NK-92 treated with Interleukin-12 subunit alpha and Interleukin-12 subunit beta, amount 100 ng/mL, for 24 hours (cell line): ENCODE data around the gene MXD4.
"Not testable (repeated sequence)": the region's sequence is repeated elsewhere in the genome, so short reads cannot be mapped to it uniquely, and the experiment has no call there.

Experiments used
- DNase-seq: peaks from one replicate; lab custom pipeline; 2025; lab: John Stamatoyannopoulos, UW

MXD4 gene

DNA sequence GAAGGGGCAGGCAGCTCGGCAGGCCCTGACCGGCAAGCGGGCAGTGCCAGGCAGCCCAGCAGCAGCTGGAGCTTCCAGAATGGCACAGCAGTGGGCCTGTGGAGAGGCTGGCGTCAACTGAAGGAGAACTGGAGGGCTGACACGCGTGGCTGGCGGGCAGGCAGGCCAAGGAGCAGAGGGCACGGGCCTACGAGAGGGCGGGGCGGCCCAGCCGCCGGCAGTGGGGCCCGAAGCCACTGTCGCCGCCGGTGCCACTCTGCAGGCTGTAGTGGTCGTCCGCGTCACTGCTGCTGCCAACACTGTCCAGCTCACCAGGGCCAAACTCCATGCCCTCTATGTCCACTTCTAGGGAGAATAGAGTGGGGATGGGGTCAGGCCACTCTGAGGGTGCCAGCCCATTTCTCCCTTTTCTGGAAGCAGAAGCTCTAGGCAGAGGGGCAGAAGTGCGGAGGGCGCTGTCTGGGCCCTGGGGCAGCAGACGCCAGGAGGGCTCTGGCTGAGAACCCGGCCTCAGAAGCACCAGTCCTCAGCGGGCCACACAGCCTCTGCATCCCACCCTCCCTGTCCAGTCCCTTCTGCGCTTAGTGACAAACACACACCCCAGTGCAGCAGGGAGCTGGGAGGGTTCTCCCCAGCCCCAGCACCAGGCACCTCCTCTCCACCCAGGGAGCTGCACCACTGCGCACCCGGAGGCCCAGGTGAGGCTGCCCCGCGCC is 11.4 kb downstream of the MXD4 start:
- no peak for DNase-seq

DNA sequence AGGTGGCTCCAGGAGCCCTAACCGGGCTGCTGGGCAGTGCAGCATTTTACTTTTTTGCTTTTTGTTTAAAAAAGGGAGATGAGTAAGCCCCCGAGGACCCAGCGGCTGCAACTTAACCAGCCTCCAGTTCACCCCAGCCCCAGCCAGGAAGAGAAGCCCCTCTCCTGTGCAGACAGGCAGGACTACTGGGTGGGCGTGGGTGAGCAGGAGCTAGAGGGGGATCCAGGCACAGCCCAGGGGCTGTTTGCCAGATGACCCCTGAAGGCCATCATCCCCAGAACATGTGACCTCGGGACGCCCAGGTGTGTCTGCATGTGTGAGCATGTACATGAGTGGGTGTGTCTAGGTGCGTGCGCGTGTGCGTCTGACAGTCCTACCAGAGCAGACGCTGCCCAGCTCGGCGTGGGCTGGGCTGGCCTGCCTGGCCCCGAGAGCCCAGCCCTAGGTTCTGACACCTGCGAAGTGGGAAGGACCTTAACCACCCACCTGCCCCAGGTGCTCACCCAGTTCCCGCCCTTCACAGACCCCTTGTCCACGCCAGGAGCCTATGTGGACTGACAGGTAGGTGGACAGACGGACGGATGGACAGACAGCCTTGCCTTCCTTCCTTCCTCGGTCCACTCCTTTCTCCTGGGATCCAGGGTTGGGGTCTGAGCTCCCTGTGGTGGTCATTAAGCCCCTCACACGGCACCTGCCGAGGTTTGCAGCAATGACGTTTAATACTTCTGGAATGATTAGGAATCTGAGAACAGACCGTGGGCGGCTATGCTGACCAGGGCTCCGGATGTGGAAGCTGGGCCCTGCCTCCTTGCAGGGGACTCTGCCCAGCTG is 12.2 kb downstream of the MXD4 start:
- DNase-seq: no peak

DNA sequence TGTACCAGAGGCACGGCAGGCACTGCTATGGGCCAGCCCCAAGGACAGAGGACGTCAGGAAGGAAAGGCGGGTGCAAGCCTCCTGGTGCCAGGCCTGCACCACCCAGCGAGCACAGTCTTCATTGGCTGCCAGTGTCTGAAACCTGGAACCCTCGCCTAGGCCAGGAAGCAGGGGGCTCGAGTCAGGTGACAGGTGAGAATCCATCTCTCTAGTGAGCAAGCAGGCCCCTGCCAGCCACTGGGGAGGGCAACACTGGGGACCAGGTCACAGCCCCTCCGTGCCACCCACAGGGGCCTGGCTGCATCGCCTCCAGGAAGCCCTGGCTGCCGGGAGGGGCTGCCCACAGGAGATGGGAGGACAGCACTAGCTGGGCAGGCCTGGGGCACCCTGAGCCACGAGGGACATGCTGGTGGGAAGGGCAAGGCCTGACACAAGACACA is 13.1 kb downstream of the MXD4 start:
- DNase-seq: no peak

DNA sequence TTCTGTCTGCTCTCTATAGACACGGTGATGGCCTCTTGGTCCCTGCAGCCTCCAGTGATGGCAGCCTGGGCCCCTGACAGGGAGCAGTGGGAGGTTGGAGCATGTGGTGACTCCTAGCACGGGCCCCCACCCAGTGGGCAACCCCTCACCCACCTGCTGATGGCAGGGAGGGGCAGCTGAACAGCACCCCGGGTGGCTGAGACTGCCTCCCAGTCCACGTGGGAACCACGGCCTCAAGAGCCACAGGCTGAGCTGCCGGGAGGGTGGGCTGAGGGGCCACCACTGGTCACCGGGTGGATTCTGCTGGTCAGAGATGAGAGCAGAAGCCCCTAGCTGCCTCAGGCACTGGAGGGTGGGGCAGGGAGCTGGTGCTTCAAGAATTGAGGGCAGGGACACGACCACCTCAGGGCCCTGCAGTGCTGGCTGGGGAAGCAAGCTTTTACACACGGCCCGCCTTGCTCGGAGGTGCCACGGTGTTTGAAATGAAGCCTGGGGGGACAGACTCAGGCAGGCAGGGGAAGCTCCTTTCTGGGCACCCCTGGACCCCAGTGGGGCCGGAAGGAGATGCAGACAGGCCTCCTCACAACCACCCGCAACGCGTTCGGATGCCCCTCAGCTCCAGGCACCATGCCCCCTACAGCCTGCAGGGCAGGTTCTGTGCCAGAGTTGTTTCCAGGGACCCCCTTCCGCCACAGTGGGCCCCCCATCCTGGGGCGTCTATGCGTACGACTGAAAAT is 13.7 kb downstream of the MXD4 start:
- no peak for DNase-seq

DNA sequence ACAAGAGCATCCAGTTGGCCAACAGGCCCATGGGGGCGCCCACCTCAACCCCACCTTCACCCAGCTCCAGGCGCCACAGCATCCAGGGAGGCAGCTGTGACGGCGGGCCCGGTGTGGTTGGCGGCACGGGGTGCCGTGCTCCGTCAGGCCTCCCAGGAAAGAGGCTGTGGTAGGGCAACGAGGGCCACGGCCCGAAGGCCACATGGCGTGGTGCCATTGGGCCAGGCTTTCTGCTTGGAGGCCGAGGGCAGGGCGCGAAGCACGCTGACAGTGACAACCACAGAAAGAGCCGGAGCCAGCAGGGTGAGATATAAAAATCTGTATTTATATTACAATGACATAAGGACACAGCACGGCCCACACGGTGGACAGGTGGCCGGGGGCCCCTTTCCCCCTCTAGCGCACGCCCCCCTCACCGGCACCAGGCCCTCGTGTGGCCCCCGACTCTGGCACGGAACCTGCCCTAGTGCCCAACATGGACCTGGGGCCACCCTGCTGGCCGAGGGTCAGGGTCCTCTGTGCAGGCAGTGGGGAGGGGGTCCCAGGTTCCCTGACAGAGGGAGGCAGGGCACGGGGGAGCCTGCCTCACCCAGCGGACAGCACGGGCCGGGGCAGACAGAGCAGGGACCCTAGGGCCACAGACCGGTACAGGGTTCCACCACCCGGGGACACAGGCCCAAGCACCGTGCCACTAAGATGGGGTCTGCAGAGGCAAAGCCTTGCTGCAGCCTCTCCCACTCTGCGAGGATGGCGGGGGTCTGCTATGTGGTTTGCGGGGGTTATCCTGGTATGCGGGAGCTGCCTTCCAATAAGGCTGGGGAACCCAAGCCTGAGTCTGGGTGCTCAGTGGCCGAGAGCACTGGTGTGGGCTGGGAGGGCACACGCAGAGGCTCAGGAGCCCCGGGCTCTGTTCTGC is 14.5 kb downstream of the MXD4 start:
- no peak for DNase-seq

DNA sequence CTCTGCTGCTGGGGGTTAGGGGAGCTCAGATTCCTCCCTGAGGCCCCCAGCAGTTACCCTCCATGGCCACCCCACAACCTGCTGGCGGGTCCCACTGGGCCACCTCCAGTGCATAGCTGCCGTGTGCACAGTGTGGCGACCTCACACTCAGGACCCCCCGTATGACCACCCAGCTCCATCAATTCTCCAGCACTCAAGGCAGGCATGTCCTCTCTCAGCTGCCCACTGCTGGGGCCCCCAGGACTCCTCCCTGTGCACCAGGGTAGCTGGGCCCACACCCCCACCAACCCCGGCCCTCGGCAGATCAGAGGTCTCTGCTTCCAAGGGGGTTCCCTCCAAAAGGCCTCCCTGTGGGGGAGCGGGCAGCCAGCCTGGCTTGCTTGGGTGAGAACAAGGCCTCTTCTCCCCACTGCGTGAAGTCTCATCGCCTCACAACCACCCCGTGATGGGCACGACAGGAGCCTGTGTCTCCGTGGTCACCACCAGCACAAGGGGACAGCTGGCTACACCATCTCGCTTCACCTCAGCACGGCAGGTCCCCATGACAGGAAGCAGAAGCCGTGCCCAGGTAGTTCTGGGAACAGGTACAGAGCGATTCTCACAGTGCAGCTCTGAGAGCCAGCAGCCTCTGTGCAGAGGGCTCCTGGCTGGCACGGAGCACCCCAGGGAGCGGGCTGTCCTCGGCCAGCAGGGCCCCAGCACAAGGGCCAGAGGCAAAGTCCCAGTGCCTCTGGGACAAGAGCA is 15.4 kb downstream of the MXD4 start:
- DNase-seq: no peak

DNA sequence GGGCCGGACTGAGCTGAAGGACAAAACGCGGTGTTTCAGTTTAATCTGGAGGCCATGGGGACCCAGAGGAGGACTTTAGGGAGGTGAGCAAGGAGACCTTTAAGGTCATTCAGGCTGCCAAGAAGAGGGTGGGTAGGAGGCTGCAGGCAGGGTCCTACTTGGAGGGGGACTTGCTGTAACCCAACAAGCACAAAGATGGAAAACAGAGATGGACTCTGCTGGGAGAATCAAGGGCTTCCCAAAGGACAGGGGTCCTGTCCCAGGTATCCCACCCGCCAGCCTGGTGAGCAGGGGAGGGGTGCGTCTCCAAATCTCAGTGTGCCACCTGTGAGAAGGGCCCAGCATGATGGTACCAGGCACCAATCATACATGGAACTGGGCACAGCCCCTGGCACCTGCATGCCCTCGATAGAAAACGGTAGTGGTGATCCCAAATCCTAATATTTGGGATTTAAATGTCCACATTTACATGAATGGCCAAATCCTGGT is 16.1 kb downstream of the MXD4 start:
- no peak for DNase-seq

DNA sequence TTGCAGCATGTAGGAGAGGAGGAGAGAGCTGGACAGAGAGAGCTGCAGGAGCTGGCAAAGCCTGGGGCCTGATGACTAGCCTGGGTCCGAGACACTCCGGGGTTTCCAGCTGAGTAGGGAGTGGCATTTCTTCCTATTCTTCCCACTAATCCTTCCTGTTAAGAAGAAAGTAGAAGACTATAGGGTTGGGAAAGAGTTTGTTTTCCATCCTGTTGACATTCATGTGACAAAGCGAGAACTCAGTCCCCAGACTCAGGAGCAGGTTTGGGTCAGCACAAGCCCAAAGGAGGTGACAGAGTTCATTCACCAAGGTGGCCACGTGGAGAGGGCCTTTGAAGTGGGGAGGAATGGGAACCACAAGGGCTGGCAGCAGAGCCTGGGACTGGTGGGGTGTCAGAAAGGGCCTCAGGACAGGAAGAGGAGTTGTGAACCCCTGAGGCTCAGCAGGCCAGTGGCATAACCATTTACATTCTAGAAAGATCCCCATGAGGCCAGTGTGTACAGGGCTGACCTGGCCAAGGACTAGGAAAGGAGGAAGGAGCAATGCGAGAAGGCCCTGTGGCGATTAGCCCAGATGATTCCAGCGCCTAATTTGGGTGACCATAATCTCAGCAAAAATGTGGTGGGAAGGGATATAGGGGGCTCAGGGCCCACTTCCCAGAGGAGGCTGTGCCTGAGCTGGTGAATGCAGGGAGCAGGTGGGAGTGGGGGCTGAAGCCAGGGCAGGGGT is 16.7 kb downstream of the MXD4 start:
- no peak for DNase-seq

DNA sequence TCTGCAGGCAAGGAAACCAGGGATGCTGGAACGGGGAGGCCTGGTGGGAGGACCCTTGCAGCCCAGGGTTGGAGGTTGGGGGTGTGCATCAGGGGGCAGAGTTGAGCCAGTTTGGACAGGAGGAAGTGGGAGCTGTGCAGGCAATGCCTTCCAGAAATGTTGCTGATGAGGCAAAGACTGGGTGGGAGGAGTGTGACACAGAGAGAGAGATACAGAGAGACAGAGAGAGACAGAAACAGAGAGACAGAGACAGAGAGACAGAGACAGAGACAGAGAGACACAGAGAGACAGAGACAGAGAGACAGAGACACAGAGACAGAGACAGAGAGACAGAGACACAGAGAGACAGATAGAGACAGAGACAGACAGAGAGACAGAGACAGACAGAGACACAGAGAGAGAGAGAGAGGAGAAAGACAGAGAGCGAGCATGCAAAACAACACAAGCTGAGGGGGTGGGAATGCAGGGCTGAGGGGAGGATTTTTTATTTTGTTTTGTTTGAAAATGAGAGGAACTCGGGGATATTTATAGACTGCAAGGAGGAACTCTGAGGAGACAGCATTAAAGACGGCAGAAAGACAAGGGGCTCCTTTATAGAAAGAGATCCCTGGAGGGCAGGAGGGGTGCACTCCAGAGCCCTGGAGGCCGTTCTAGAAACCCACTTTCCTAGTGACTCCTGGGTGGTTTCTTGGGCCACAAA is 18.1 kb downstream of the MXD4 start:
- no peak for DNase-seq

DNA sequence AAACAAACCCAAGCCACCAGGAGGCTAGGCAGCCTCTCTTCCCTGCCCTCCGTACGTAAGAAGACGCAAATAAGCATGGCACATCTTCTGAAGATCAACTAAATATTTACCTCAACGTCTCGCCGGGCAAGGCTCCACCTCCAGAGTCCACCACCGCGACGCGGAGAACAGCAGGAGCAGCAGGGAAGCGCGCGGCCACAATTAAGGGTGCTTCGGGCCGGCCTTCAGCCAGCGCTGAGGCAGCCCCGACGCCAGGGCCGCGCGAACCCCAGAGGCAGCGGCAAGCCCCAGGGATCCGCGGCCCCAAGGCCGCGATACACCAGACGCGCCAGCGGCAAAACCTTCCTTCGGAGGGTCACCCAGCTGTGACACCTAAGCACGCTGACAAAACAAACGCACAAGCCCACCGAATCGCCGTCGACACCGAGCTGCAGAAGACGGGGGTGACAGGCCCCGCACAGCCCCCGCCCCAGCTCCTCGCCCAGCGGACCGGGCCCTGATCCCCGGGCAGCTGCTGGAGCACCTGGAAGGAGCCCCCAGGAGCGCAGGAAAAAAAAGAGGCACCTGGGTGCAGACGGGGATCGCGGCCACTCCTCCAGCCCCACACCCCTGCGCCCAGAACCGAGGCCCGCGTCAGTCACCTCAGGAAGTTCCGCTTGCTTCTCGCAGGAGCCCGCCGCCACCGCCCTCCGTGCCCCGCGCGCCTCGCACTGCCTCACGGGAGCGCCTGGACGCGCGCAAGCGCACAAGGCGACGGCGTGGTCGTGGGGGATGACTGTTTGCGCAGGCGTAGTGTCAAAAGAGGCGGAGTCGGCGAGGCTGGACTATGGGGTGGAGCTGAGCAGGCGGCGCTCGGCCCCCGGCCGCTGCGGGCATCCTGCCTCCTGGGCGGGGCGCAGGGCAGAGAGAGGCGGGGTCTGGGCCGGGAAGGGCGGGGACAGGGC is 20.2 kb downstream of the MXD4 start, which contains the start of the genes HAUS3 and POLN:
Gene HAUS3, minus strand, starts transcription at position 712 of the 944 bp plus-strand sequence. CDS start 1,175 bp downstream, outside the sequence.
Gene POLN, minus strand, starts transcription at position 712 of the 944 bp plus-strand sequence. CDS start 12,890 bp downstream, outside the sequence.
- peak; percentile 98 for DNase-seq

DNA sequence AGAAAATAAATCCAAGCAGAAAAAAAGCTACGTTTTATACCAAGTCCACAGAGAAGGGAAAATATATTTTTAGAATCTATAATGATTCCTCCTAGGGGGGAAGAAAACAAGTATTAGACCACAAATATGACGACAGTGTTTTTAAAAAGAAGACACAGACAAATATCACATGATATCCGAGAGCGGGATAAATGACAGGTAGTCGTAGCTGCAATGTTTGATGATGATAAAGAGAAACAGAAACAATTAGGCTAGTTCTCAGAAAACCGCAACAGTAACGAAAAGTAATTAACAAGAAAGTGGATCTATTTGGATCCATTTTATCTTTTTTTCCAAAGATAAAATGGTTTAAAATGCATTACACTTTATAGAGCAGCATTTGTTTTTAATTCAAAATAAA is 20.9 kb downstream of the MXD4 start:
- no peak for DNase-seq

DNA sequence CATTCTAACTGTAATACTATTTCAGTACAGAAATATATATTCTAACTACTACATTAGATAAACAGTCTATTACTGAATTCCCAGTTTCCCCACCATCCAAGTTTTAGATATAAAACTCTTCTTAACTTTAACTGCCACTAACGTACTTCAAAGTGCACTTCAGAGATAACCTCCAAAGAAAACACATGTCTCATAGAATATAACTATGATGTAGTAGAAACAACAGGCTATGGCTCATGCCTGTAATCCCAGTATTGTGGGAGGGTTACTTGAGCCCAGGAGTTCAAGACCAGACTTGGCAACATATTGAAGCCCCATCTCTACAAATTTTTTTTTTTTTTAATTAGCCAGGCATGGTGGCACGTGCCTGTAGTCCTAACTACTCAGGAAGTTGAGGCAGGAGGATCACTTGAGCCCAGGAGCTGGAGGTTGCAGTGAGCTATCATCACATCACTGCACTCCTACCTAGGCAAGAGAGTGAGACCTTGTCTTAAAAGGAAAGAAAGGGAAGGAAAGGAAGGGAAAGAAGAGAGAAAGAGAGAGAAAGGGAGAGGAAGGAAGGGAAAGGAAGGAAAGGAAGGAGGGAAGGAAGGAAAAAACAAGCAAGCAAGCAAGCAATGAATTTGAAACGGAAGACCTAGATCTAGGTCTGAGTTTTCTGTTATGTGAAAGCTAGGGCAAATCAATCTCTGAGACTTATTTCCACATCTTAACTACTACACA is 24.8 kb downstream of the MXD4 start:
- no peak for DNase-seq

DNA sequence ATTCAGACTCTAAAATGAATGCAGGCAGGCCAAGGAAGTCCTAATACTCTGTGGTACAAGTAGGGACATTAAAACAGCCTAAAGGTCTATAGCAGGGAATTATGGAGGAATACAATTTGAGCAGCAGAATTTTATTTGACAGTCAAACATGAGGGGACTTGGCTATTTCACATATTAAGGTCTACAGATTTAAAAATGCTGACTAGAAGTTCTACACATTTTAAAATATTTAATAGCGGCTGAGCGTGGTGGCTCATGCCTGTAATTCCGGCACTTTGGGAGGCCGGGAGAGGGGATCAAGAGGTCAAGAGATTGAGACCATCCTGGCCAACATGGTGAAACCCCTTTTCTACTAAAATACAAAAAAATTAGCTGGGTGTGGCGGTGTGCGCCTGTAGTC is 30.8 kb downstream of the MXD4 start:
- no peak for DNase-seq

DNA sequence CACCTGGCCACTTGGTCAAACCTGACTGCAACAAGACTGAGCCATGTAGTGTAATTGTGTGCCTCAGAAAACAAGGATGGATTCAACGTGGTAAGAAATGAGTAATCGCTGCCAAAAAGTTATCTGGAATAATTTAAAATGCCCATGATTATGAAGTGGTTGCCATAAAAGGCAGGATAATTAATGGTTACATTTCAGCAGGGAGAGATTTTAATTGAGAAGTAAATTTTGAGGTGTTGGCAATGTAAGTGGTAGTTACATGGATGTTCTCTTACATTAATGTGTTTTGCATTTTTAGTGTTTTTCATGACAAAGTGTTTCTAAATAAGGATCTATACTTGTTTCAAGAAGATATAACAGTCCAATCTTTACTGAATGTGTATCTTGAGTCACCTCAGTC is 35.6 kb downstream of the MXD4 start:
- DNase-seq: no peak

DNA sequence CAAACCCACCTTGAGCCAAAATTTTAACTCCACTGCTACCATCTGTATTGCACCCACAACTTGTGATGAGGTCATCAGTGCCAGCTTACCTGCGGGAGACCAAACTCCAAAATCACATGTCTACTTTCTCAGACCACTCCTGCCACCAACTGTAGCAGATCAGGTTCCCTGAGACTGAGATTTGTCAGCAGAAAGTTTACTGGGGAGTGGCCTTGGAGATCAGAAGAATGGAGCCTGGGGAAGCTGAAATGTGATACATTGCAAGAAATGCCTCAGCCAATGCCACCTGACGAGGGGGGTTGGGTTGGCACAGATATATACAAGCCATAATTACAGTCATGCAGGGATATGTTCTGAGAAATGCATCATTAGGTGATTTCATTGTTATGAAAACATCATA is 39.1 kb downstream of the MXD4 start:
- no peak for DNase-seq

DNA sequence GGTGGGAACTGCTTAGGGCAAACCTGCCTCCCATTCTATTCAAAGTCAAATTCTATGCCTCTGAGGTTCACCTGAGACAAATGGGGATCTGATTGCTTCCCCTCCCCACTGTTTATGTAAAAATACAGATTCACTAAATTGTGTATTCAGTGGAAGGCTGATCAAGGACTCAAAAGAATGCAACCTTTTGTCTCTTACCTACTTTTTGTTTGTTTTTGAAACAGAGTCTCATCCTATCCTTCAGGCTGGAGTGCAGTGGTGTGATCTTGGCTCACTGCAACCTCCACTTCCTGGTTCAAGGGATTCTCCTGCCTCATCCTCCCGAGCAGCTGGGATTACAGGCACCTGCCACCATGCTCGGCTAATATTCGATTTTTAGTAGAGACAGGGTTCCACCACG is 40.5 kb downstream of the MXD4 start:
- DNase-seq: not testable (repeated sequence)

DNA sequence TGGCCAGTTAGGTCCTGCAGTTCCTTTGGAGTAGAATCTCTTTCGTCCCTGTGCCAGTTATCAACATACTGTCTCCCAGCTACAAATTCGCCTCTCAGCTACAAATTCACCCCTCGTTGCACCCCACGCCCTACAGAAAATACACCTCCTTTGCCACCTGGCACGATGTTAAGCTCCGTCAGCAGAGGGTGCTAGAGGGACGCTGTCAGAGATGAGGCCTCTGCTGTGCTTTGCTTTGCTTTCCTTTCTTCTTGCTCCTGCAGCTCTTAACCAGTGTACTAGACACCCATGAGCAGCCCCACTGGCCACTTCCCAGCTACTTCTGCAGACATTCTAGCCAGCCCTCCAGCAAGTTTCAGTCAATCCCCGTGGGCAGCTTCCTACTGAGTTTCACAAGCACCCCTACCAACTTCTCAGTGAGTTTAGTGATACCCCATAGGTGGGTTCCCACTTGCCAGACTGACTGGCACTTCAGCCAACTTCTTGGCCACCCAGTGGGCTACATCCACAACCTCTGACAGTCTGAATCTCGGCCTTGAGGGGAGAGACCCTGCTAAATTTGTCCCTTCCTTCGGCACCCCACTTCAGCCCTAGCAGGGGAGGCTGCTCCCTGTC is 41.8 kb downstream of the MXD4 start:
- peak; percentile 37 for DNase-seq
